ENCODE data around the gene DYNLT4.

DYNLT4 gene

DNA sequence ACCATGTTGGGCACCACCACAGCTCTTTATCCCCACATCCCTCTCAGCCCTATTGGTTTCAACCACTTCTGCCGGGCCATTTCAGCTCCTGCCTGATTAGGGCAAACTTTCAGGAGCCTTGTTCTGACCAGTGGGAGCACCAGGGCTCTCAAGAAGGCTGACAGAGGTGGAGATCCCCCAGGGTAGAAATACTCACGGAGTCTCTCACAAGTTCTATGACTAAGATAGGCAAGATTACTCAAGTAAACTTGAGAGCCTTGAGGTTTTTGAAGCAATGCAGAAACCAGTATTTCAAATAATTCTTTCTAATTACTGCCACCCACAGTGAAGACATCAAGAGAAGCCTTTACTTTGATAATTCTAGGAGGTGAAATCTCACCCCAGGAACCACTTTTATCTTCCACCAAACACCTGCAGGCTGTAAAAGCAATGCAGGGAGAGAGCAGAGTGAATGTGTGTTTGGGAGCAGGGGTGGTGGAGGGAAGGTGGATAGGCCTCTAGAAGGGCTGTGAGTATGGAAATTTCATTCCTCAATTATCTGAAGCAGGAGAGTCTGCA lies 42.5 kb upstream of the DYNLT4 start:
- TF ChIP-seq SNAI2 (CRISPR knock-in tag; IDR thresholded peaks at IDR 0.05) (no peak), ARNTL (CRISPR knock-in tag; IDR thresholded peaks at IDR 0.05; ENCODE audit: borderline replicate concordance, low read depth) (no peak), ISL1 (CRISPR knock-in tag; IDR thresholded peaks at IDR 0.05) (no peak), CSDC2 (CRISPR knock-in tag; IDR thresholded peaks at IDR 0.05) (no peak), ESRRG (CRISPR knock-in tag; IDR thresholded peaks at IDR 0.05) (no peak), TCF4 (CRISPR knock-in tag; IDR thresholded peaks at IDR 0.05; ENCODE audit: borderline replicate concordance) (no peak), BACH2 (CRISPR knock-in tag; IDR thresholded peaks at IDR 0.05; ENCODE audit: borderline replicate concordance) (no peak), ZC3H10 (CRISPR knock-in tag; IDR thresholded peaks at IDR 0.05) (no peak), TOX (CRISPR knock-in tag; IDR thresholded peaks at IDR 0.05; ENCODE audit: borderline replicate concordance) (no peak)
- TF ChIP-seq, protein P1, sequence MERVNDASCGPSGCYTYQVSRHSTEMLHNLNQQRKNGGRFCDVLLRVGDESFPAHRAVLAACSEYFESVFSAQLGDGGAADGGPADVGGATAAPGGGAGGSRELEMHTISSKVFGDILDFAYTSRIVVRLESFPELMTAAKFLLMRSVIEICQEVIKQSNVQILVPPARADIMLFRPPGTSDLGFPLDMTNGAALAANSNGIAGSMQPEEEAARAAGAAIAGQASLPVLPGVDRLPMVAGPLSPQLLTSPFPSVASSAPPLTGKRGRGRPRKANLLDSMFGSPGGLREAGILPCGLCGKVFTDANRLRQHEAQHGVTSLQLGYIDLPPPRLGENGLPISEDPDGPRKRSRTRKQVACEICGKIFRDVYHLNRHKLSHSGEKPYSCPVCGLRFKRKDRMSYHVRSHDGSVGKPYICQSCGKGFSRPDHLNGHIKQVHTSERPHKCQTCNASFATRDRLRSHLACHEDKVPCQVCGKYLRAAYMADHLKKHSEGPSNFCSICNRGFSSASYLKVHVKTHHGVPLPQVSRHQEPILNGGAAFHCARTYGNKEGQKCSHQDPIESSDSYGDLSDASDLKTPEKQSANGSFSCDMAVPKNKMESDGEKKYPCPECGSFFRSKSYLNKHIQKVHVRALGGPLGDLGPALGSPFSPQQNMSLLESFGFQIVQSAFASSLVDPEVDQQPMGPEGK (CRISPR knock-in tag; IDR thresholded peaks at IDR 0.05; ENCODE audit: borderline replicate concordance) = no peak
- no peak for ATAC-seq

DNA sequence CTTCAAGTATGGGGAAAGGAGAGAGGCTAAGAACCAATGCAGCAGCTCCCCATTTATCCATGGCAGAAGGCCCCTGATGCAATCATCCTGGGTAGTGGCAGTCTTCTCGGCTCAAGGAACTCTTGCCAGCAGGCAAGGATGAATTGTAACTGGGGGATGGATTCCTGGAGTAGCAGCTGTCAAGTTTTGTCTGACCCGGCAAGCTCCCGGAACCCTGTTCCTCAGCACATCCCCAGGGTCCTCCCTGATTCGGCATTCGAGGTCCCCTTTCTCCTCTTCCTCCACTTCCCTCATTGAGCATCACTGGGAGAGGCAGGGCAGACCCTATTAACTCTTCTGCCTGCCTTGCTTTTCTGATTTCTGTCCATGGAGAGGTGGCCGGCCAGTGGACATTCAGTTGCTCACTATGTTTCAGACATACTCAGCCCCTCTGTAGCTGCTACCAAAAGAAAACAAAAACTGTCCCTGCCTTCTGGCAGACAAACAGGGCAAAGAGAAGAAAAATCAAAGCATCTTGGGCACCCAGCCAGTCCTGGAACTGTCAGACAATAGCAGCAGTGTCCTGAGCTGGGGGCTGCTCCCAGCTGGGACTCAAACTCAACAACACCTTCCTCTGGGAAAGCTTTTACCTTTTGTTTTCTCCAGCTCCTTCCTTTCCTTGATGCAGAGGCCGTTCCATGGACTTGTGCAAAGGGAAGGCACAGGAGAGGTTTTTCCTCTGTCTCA lies 41.5 kb upstream of the DYNLT4 start:
- no peak; the same call in 2 of the 3 replicates for ATAC-seq
- TF ChIP-seq, protein P2, sequence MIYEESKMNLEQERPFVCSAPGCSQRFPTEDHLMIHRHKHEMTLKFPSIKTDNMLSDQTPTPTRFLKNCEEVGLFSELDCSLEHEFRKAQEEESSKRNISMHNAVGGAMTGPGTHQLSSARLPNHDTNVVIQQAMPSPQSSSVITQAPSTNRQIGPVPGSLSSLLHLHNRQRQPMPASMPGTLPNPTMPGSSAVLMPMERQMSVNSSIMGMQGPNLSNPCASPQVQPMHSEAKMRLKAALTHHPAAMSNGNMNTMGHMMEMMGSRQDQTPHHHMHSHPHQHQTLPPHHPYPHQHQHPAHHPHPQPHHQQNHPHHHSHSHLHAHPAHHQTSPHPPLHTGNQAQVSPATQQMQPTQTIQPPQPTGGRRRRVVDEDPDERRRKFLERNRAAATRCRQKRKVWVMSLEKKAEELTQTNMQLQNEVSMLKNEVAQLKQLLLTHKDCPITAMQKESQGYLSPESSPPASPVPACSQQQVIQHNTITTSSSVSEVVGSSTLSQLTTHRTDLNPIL (CRISPR knock-in tag; IDR thresholded peaks at IDR 0.05; ENCODE audit: low read depth) = no peak

DNA sequence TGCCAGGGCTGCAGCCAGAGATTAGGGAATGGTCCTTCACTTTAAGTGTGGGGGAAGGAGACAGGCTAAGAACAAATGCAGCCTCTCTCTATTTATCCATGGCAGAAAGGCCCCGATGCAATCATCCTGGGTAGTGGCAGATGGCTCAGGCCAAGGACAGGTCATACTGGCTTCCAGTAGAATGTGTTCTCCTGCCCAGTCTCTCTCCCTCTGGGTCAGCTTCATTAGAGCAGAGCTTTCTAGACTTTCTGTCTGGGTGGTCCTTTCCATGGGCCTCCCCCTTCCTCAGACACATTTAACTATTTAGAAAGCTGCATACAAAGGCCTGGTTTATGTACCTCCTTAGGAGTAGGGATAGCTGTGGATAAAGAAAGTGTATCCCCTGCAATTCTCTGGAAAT lies 40.7 kb upstream of the DYNLT4 start:
- TF ChIP-seq CSDC2 (CRISPR knock-in tag; IDR thresholded peaks at IDR 0.05) = no peak
- TF ChIP-seq RARB (CRISPR knock-in tag; IDR thresholded peaks at IDR 0.05) = no peak
- no peak for TF ChIP-seq ZFP3 (CRISPR knock-in tag; IDR thresholded peaks at IDR 0.05)
- TF ChIP-seq GLIS3 (CRISPR knock-in tag; IDR thresholded peaks at IDR 0.05) = no peak
- TF ChIP-seq TOX (CRISPR knock-in tag; IDR thresholded peaks at IDR 0.05; ENCODE audit: borderline replicate concordance) = no peak
- no peak for TF ChIP-seq TCF4 (CRISPR knock-in tag; IDR thresholded peaks at IDR 0.05; ENCODE audit: borderline replicate concordance)
- no peak for TF ChIP-seq ISL1 (CRISPR knock-in tag; IDR thresholded peaks at IDR 0.05)
- TF ChIP-seq, protein P1 (CRISPR knock-in tag; IDR thresholded peaks at IDR 0.05; ENCODE audit: borderline replicate concordance) = no peak
- TF ChIP-seq, protein P2 (CRISPR knock-in tag; IDR thresholded peaks at IDR 0.05; ENCODE audit: low read depth) = no peak
- no peak for TF ChIP-seq BACH2 (CRISPR knock-in tag; IDR thresholded peaks at IDR 0.05; ENCODE audit: borderline replicate concordance)
- TF ChIP-seq, protein P3, sequence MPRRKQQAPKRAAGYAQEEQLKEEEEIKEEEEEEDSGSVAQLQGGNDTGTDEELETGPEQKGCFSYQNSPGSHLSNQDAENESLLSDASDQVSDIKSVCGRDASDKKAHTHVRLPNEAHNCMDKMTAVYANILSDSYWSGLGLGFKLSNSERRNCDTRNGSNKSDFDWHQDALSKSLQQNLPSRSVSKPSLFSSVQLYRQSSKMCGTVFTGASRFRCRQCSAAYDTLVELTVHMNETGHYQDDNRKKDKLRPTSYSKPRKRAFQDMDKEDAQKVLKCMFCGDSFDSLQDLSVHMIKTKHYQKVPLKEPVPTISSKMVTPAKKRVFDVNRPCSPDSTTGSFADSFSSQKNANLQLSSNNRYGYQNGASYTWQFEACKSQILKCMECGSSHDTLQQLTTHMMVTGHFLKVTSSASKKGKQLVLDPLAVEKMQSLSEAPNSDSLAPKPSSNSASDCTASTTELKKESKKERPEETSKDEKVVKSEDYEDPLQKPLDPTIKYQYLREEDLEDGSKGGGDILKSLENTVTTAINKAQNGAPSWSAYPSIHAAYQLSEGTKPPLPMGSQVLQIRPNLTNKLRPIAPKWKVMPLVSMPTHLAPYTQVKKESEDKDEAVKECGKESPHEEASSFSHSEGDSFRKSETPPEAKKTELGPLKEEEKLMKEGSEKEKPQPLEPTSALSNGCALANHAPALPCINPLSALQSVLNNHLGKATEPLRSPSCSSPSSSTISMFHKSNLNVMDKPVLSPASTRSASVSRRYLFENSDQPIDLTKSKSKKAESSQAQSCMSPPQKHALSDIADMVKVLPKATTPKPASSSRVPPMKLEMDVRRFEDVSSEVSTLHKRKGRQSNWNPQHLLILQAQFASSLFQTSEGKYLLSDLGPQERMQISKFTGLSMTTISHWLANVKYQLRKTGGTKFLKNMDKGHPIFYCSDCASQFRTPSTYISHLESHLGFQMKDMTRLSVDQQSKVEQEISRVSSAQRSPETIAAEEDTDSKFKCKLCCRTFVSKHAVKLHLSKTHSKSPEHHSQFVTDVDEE (CRISPR knock-in tag; IDR thresholded peaks at IDR 0.05) = no peak
- no peak for TF ChIP-seq ARNTL (CRISPR knock-in tag; IDR thresholded peaks at IDR 0.05; ENCODE audit: borderline replicate concordance, low read depth)
- TF ChIP-seq OSR1 (CRISPR knock-in tag; IDR thresholded peaks at IDR 0.05) = no peak
- no peak for ATAC-seq

DNA sequence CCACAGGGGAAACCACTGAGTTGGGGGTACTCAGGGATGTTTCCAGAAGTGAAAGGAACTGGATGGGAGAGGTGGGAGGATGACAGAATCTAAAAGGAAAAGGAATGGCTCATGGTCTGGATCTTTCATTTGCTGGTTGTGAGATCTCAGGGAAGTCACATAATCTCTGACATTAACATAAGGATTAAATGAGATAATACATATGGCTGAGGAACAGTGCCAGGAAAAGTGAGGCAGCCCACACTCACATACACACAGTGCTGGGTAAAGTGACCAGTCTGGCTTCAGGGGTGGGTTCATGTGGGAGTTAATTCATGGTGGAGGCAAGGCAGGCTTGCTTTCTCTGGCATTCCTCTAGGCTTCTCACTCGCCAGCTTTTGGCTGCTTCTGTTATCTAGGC lies 39.8 kb upstream of the DYNLT4 start:
- ATAC-seq = no peak
- TF ChIP-seq ESRRG (CRISPR knock-in tag; IDR thresholded peaks at IDR 0.05) = no peak
- no peak for TF ChIP-seq ZC3H10 (CRISPR knock-in tag; IDR thresholded peaks at IDR 0.05)
- no peak for TF ChIP-seq SNAI2 (CRISPR knock-in tag; IDR thresholded peaks at IDR 0.05)
- TF ChIP-seq RARB (CRISPR knock-in tag; IDR thresholded peaks at IDR 0.05) = no peak
- TF ChIP-seq, protein P2 (CRISPR knock-in tag; IDR thresholded peaks at IDR 0.05; ENCODE audit: low read depth) = no peak
- TF ChIP-seq TOX (CRISPR knock-in tag; IDR thresholded peaks at IDR 0.05; ENCODE audit: borderline replicate concordance) = no peak
- no peak for TF ChIP-seq ZNF565 (CRISPR knock-in tag; conservative IDR thresholded peaks at IDR 0.05; ENCODE audit: low read depth)
- TF ChIP-seq ZFP30 (CRISPR knock-in tag; IDR thresholded peaks at IDR 0.05) = no peak
- TF ChIP-seq PPARA (CRISPR knock-in tag; IDR thresholded peaks at IDR 0.05; ENCODE audit: borderline replicate concordance) = no peak
- TF ChIP-seq ZFP3 (CRISPR knock-in tag; IDR thresholded peaks at IDR 0.05) = no peak
- no peak for TF ChIP-seq BACH2 (CRISPR knock-in tag; IDR thresholded peaks at IDR 0.05; ENCODE audit: borderline replicate concordance)
- TF ChIP-seq CSDC2 (CRISPR knock-in tag; IDR thresholded peaks at IDR 0.05) = no peak
- no peak for TF ChIP-seq ARNTL (CRISPR knock-in tag; IDR thresholded peaks at IDR 0.05; ENCODE audit: borderline replicate concordance, low read depth)
- no peak for TF ChIP-seq ZNF8 (CRISPR knock-in tag; IDR thresholded peaks at IDR 0.05)
- TF ChIP-seq, protein P4, sequence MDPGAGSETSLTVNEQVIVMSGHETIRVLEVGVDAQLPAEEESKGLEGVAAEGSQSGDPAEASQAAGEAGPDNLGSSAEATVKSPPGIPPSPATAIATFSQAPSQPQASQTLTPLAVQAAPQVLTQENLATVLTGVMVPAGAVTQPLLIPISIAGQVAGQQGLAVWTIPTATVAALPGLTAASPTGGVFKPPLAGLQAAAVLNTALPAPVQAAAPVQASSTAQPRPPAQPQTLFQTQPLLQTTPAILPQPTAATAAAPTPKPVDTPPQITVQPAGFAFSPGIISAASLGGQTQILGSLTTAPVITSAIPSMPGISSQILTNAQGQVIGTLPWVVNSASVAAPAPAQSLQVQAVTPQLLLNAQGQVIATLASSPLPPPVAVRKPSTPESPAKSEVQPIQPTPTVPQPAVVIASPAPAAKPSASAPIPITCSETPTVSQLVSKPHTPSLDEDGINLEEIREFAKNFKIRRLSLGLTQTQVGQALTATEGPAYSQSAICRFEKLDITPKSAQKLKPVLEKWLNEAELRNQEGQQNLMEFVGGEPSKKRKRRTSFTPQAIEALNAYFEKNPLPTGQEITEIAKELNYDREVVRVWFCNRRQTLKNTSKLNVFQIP (CRISPR knock-in tag; IDR thresholded peaks at IDR 0.05; ENCODE audit: borderline replicate concordance, low read depth) = no peak

Measured in SK-N-SH treated with all-trans-retinoic acid at 6 μM for 48 hours (cell line).